Effector CD8-positive, alpha-beta T cell (primary cell): ENCODE results near the gene RIN1.

Experiments
- DNase-seq: peaks from one replicate; lab custom pipeline; 2025; lab: John Stamatoyannopoulos, UW

RIN1 gene

GRCh38 chr11:66294626-66295620 lies 41.3 kb downstream of the RIN1 start:
- no peak for DNase-seq

- no peak for DNase-seq
Measured at GRCh38 chr11:66293777-66294625, 42.2 kb downstream of the RIN1 start.

- DNase-seq: no peak
Measured at GRCh38 chr11:66293352-66293751, 42.9 kb downstream of the RIN1 start.

- DNase-seq: no peak
Measured at GRCh38 chr11:66292543-66293332, 43.5 kb downstream of the RIN1 start.

GRCh38 chr11:66291706-66292542 lies 44.3 kb downstream of the RIN1 start, which contains the start of gene TMEM151A:
Gene TMEM151A, plus strand, starts transcription at chr11:66291894. Its CDS starts 120 bp downstream, at chr11:66292014.
- DNase-seq: no peak

- no peak for DNase-seq
Measured at GRCh38 chr11:66291303-66291705, 44.9 kb downstream of the RIN1 start.

- DNase-seq: no peak
Measured at GRCh38 chr11:66290330-66290621, 46.0 kb downstream of the RIN1 start.

GRCh38 chr11:66289548-66290329 lies 46.5 kb downstream of the RIN1 start:
- DNase-seq: peak; percentile 76

GRCh38 chr11:66288671-66289547 lies 47.3 kb downstream of the RIN1 start, which contains the start of gene YIF1A:
Gene YIF1A, minus strand, starts transcription at chr11:66289143. Its CDS starts 158 bp downstream, at chr11:66288985.
- peak; percentile 96 for DNase-seq

- no peak for DNase-seq
Measured at GRCh38 chr11:66287889-66288670, 48.2 kb downstream of the RIN1 start.

GRCh38 chr11:66287211-66287888 lies 48.9 kb downstream of the RIN1 start:
- no peak for DNase-seq

- no peak for DNase-seq
Measured at GRCh38 chr11:66286699-66287098, 49.5 kb downstream of the RIN1 start.

GRCh38 chr11:66285250-66285947 lies 50.8 kb downstream of the RIN1 start:
- DNase-seq: no peak

GRCh38 chr11:66284526-66285078 lies 51.6 kb downstream of the RIN1 start:
- no peak for DNase-seq

- DNase-seq: no peak
Measured at GRCh38 chr11:66283461-66284105, 52.7 kb downstream of the RIN1 start.
